K562 (cell line): ENCODE data around the gene SRCIN1.

Experiments
- EP300 ChIP-seq: IDR thresholded peaks from 2 replicates; pipeline ENCODE4 v1.6.1; 2012; ENCODE audit warnings: low read length, improper control_type of control experiment
- IRF2 ChIP-seq: sonication (generic); formaldehyde crosslinking; IDR thresholded peaks from 2 replicates; pipeline ENCODE4 v1.8.1; 2022; ENCODE audit warnings: mild to moderate bottlenecking, missing genetic modification reagents
- NCOA4 ChIP-seq: fragments of 450-650 bp; IDR thresholded peaks from 2 replicates; pipeline ENCODE4 v1.6.1; 2018; ENCODE audit warnings: mild to moderate bottlenecking; ENCODE audit not compliant: partially characterized antibody
- POLR2AphosphoS5 ChIP-seq: IDR thresholded peaks from 2 replicates; pipeline ENCODE4 v1.6.1; 2011; ENCODE audit warnings: mild to moderate bottlenecking, low read depth, low read length, moderate library complexity; ENCODE audit not compliant: control insufficient read depth, insufficient read depth
- ZNF24 ChIP-seq: fragments of 450-650 bp; IDR thresholded peaks from 2 replicates; pipeline ENCODE4 v1.6.1; 2016
- TF ChIP-seq, protein P1 (sequence below): sonication (generic); formaldehyde crosslinking; IDR thresholded peaks from 2 replicates; pipeline ENCODE4 v1.9.0; 2022; ENCODE audit warnings: mild to moderate bottlenecking, missing genetic modification reagents
- TF ChIP-seq, protein P2 (sequence below): fragments of 250-450 bp; sonication (Bioruptor Pico); IDR thresholded peaks from 2 replicates; pipeline ENCODE4 v1.5.0; 2021

DNA sequence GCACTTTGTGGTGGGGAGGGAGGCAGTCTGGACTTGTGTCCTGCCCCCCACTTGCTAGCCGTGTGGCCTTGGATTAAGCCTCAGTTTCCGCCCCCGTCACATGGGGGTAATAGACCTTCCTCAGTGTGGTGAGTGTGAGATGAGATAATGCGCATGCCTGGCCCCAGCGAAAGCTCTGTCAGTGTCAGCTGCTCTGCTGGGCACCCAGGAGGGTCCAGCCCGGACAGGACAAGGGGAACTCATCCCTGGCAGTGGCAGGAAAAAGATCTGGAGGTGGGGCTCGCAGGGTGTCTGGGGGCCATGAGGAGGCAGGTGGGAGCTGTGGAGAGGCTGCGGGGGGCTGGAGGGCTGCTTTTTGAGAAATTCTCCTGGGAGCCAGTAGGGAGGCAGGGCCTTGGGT lies 63.5 kb downstream of the SRCIN1 start:
- TF ChIP-seq, protein P1, sequence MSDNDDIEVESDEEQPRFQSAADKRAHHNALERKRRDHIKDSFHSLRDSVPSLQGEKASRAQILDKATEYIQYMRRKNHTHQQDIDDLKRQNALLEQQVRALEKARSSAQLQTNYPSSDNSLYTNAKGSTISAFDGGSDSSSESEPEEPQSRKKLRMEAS (CRISPR knock-in tag), result no peak
- TF ChIP-seq NCOA4, result no peak
- TF ChIP-seq, protein P2, sequence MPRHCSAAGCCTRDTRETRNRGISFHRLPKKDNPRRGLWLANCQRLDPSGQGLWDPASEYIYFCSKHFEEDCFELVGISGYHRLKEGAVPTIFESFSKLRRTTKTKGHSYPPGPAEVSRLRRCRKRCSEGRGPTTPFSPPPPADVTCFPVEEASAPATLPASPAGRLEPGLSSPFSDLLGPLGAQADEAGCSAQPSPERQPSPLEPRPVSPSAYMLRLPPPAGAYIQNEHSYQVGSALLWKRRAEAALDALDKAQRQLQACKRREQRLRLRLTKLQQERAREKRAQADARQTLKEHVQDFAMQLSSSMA (CRISPR knock-in tag), result no peak
- no peak for TF ChIP-seq IRF2 (CRISPR knock-in tag)
- no peak for TF ChIP-seq EP300
- TF ChIP-seq POLR2AphosphoS5, result no peak
- TF ChIP-seq ZNF24, result no peak
